PC-9 (cell line): Measurements from ENCODE around the gene SARS1. TPM values are rescaled to one million over a fixed set of nuclear protein-coding genes. Genes with fewer than 3 reads are reported as not detected.

Experiments
- BruUV-seq: library from RNA; stranded (reverse); fragments of 400-500 nt; replicated peaks from 2 replicates; lab custom pipeline; 2021; lab: Mats Ljungman, UMichigan
- CTCF ChIA-PET: fragments of 300-600 bp; sonication (Branson Sonifier 250); formaldehyde crosslinking; loops from one replicate; lab custom pipeline; 2022; ENCODE audit warnings: antibody characterized with exemption; lab: Charles Lee
- POLR2A ChIA-PET: fragments of 300-600 bp; sonication (Branson Sonifier 250); formaldehyde crosslinking; loops from one replicate; lab custom pipeline; 2022; ENCODE audit warnings: antibody characterized with exemption; ENCODE audit not compliant: unreplicated experiment; lab: Charles Lee
- DNase-seq, 2 experiments: peaks; one replicate each; pipeline versions ENCODE4 v3.0.0 to v3.0.0-alpha.2; 2015 to 2022; ENCODE audit warnings: mixed read lengths in 1 of 2
- H2AFZ ChIP-seq: fragments of 200-600 bp; sonication (generic); 2 replicates; pipeline ENCODE4 v1.8.1; 2017; ENCODE audit warnings: antibody characterized with exemption
- H3F3A ChIP-seq: fragments of 200-600 bp; sonication (generic); 2 replicates; pipeline ENCODE4 v1.8.1; 2017; ENCODE audit warnings: antibody characterized with exemption, mild to moderate bottlenecking, low read depth; ENCODE audit not compliant: insufficient read depth
- H3K27ac ChIP-seq: fragments of 200-600 bp; sonication (generic); 2 replicates; pipeline ENCODE4 v1.6.1; 2016; ENCODE audit warnings: mixed run types
- H3K27me3 ChIP-seq: fragments of 200-600 bp; sonication (generic); 2 replicates; pipeline ENCODE4 v1.6.1; 2016; ENCODE audit warnings: low read depth, mixed run types; ENCODE audit not compliant: insufficient read depth
- H3K36me3 ChIP-seq: fragments of 200-600 bp; sonication (generic); 2 replicates; pipeline ENCODE4 v1.6.1; 2016; ENCODE audit warnings: low read depth, mixed run types
- H3K4me1 ChIP-seq: fragments of 200-600 bp; sonication (generic); replicated peaks from 2 replicates; pipeline ENCODE4 v1.6.1; 2016; ENCODE audit warnings: mixed run types; ENCODE audit not compliant: insufficient read depth
- H3K4me2 ChIP-seq: fragments of 200-600 bp; sonication (generic); 2 replicates; pipeline ENCODE4 v1.6.1; 2017; ENCODE audit warnings: mixed run types
- H3K4me3 ChIP-seq: fragments of 200-600 bp; sonication (generic); 2 replicates; pipeline ENCODE4 v1.6.1; 2016; ENCODE audit warnings: mixed run types
- H3K79me2 ChIP-seq: fragments of 200-600 bp; sonication (generic); 2 replicates; pipeline ENCODE4 v1.6.1; 2017; ENCODE audit warnings: low read depth, mixed run types
- H3K9me2 ChIP-seq: fragments of 200-600 bp; sonication (generic); 2 replicates; pipeline ENCODE4 v1.8.1; 2017; ENCODE audit warnings: mild to moderate bottlenecking; ENCODE audit not compliant: insufficient read depth
- H3K9me3 ChIP-seq: fragments of 200-600 bp; sonication (generic); 2 replicates; pipeline ENCODE4 v1.8.1; 2016; ENCODE audit warnings: low read depth; ENCODE audit not compliant: insufficient read depth
- H4K20me1 ChIP-seq: fragments of 200-600 bp; sonication (generic); 2 replicates; pipeline ENCODE4 v1.8.1; 2017; ENCODE audit not compliant: insufficient read depth
- CTCF ChIP-seq: fragments of 200-600 bp; sonication (generic); conservative IDR thresholded peaks from 2 replicates; pipeline ENCODE4 v1.6.1; 2017; ENCODE audit warnings: mixed run types, antibody characterized with exemption, mild to moderate bottlenecking, moderate library complexity
- EZH2 ChIP-seq: fragments of 200-600 bp; sonication (generic); IDR thresholded peaks from 2 replicates; pipeline ENCODE4 v1.8.0; 2017; ENCODE audit warnings: antibody characterized with exemption, low read depth
- intact Hi-C: fragments of 100-400 bp; cut with micrococcal nuclease; formaldehyde crosslinking; loops from one replicate; pipeline ENCODE4 v1.10.0; 2022; ENCODE audit not compliant: unreplicated experiment
- total RNA-seq: library from RNA; stranded (reverse); gene quantifications from 2 replicates; pipeline ENCODE4 v1.2.3, GENCODE V29; 2021

Gene SARS1
- total RNA-seq, 1 experiment from 2014 or later = 206 TPM

DNA sequence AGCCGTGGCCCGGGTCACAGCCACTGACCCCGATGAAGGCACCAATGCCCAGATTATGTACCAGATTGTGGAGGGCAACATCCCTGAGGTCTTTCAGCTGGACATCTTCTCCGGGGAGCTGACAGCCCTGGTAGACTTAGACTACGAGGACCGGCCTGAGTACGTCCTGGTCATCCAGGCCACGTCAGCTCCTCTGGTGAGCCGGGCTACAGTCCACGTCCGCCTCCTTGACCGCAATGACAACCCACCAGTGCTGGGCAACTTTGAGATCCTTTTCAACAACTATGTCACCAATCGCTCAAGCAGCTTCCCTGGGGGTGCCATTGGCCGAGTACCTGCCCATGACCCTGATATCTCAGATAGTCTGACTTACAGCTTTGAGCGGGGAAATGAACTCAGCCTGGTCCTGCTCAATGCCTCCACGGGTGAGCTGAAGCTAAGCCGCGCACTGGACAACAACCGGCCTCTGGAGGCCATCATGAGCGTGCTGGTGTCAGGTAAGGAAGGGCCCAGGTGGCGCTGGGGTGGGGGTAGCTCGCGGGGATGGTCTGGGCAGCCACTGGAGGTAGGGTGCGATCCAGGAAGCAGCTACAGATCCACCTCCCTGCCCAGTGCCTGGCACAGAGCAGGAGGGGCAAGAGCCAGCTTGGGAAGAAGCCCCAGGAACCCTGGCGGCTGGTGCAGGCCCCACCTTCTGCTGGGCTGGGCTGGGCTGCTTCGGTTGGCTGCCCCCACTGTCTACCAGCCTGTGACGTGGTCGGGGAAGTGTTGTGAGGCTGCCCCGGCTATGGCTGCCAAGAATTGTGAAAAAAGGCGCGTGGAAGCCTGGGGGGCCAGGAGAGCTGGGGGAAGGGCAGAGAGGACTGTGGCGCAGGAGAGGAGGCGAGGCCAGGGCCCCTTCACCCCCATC lies 39.4 kb downstream of the SARS1 start:
- H3F3A ChIP-seq = peaks cover 15% of the 10 kb centered on the region
- no peaks in the 10 kb centered on the region for H3K27me3 ChIP-seq
- intact Hi-C loops = no loop called here
- H3K4me2 ChIP-seq = no peak overlapping the region
- H3K4me3 ChIP-seq = no peak overlapping the region
- ChIA-PET POLR2A (interaction anchor here (0.6 kb wide), 1 partner anchor 35 kb away, joined by 3 read pairs; no protein-coding TSS in a partner anchor), CTCF (interaction anchor here (0.6 kb wide), 1 partner anchor 561 kb away, joined by 3 read pairs; no protein-coding TSS in a partner anchor)
- DNase-seq = no peak
- no peaks in the 10 kb centered on the region for H4K20me1 ChIP-seq
- TF ChIP-seq EZH2 (no peak), CTCF (no peak)
- H2AFZ ChIP-seq = no peak overlapping the region
- no peaks in the 10 kb centered on the region for H3K36me3 ChIP-seq
- no TSS peak for BruUV-seq
- no peaks in the 10 kb centered on the region for H3K9me3 ChIP-seq
- H3K79me2 ChIP-seq = no peaks in the 10 kb centered on the region
- peaks cover 50% of the 10 kb centered on the region for H3K4me1 ChIP-seq
- no peaks in the 10 kb centered on the region for H3K9me2 ChIP-seq
- no peak overlapping the region for H3K27ac ChIP-seq

- intact Hi-C loops = no loop called here
- Histone ChIP-seq H3K4me1 (peaks cover 47% of the 10 kb centered on the region), H3K4me3 (no peak overlapping the region), H3F3A (peaks cover 15% of the 10 kb centered on the region), H3K79me2 (no peaks in the 10 kb centered on the region), H3K27ac (no peak overlapping the region), H2AFZ (no peak overlapping the region), H4K20me1 (no peaks in the 10 kb centered on the region), H3K36me3 (no peaks in the 10 kb centered on the region), H3K4me2 (peak overlapping the region; percentile 29), H3K9me2 (no peaks in the 10 kb centered on the region), H3K9me3 (no peaks in the 10 kb centered on the region), H3K27me3 (no peaks in the 10 kb centered on the region)
- POLR2A ChIA-PET = interaction anchor here (0.5 to 0.6 kb wide), 2 partner anchors 19 to 35 kb away, joined by 3 read pairs; no protein-coding TSS in a partner anchor
- CTCF ChIA-PET = interaction anchor here (0.6 kb wide), 1 partner anchor 560 kb away, joined by 3 read pairs; no protein-coding TSS in a partner anchor
- TF ChIP-seq CTCF = no peak
- no peak for TF ChIP-seq EZH2
- no TSS peak for BruUV-seq
- DNase-seq = no peak
Observed at GRCh38 chr1:109253803-109254620, 40.3 kb downstream of the SARS1 start.

DNA sequence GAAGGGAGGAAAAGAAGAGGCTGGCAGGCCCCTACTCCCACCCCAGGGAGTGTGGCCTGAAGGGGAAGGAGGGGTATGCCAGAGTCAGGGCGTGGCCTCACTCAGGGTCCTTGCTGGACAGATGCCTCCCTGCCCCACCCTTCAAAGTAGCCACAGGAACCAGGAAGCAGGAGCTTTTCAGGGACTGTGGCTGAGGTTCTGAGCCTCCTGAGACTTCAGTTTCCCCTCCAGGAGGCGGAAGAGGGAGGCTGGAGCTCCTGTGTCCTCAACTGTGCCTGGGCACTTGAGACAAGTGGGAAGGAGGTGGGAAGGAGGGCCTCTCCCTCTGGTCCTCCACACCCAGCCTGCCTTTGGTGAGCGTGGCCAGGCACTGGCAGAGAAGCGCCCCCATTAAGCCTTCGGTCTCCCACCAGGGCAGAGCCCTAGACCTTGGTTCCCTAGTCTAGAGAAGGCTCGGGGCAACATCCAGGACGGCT lies 40.9 kb downstream of the SARS1 start:
- DNase-seq = peak in 1 of 2 experiments; percentile 31
- ChIA-PET POLR2A (interaction anchor here (0.5 kb wide), 1 partner anchor 18 kb away, joined by 3 read pairs; no protein-coding TSS in a partner anchor), CTCF (no interaction called here)
- no TSS peak for BruUV-seq
- no peak overlapping the region for H2AFZ ChIP-seq
- peaks cover 15% of the 10 kb centered on the region for H3F3A ChIP-seq
- H3K4me2 ChIP-seq = peak overlapping the region; percentile 29
- TF ChIP-seq EZH2 (no peak), CTCF (no peak)
- H3K27ac ChIP-seq = no peak overlapping the region
- H3K4me3 ChIP-seq = no peak overlapping the region
- H3K9me2 ChIP-seq = no peaks in the 10 kb centered on the region
- H3K4me1 ChIP-seq = peaks cover 45% of the 10 kb centered on the region
- no peaks in the 10 kb centered on the region for H4K20me1 ChIP-seq
- no peaks in the 10 kb centered on the region for H3K9me3 ChIP-seq
- no peaks in the 10 kb centered on the region for H3K79me2 ChIP-seq
- intact Hi-C loops = no loop called here
- no peaks in the 10 kb centered on the region for H3K27me3 ChIP-seq
- no peaks in the 10 kb centered on the region for H3K36me3 ChIP-seq
